Smooth muscle cell (in vitro differentiated cells): ENCODE data around the gene P2RX2. TPM values are rescaled to one million over a fixed set of nuclear protein-coding genes. Genes with fewer than 3 reads are reported as not detected.
A peak's percentile ranks its signal among the peaks of the same experiment; 100 is the strongest.

Experiments
- DNase-seq: peaks from one replicate; lab custom pipeline; 2025; ENCODE audit not compliant: unreplicated experiment; lab: John Stamatoyannopoulos, UW
- H2AFZ ChIP-seq: fragments of 200-600 bp; sonication (generic); 2 replicates; pipeline ENCODE4 v1.6.0; 2016; ENCODE audit warnings: antibody characterized with exemption, low read depth, mild to moderate bottlenecking
- H3F3A ChIP-seq: fragments of 200-600 bp; sonication (generic); 2 replicates; pipeline ENCODE4 v1.6.0; 2017; ENCODE audit warnings: antibody characterized with exemption, low read depth
- H3K27ac ChIP-seq: fragments of 200-600 bp; sonication (generic); 2 replicates; pipeline ENCODE4 v1.5.1; 2016; ENCODE audit warnings: low read depth, mild to moderate bottlenecking
- H3K27me3 ChIP-seq: fragments of 200-600 bp; sonication (generic); 2 replicates; pipeline ENCODE4 v1.6.1; 2016; ENCODE audit warnings: low read depth, mild to moderate bottlenecking
- H3K36me3 ChIP-seq: fragments of 200-600 bp; sonication (generic); 2 replicates; pipeline ENCODE4 v1.5.1; 2016; ENCODE audit warnings: low read depth
- H3K4me1 ChIP-seq: fragments of 200-600 bp; sonication (generic); 2 replicates; pipeline ENCODE4 v1.5.1; 2016; ENCODE audit warnings: low read depth
- H3K4me2 ChIP-seq: fragments of 200-600 bp; sonication (generic); 2 replicates; pipeline ENCODE4 v1.6.0; 2016; ENCODE audit warnings: mild to moderate bottlenecking
- H3K4me3 ChIP-seq: fragments of 200-600 bp; sonication (generic); 2 replicates; pipeline ENCODE4 v1.5.1; 2016; ENCODE audit warnings: mild to moderate bottlenecking
- H3K79me2 ChIP-seq: fragments of 200-600 bp; sonication (generic); 2 replicates; pipeline ENCODE4 v1.6.0; 2016; ENCODE audit warnings: low read depth, mild to moderate bottlenecking
- H3K9ac ChIP-seq: fragments of 200-600 bp; sonication (generic); 2 replicates; pipeline ENCODE4 v1.6.0; 2016; ENCODE audit warnings: low read depth
- H3K9me3 ChIP-seq: fragments of 200-600 bp; sonication (generic); replicated peaks from 2 replicates; pipeline ENCODE4 v1.5.1; 2016; ENCODE audit warnings: low read depth
- H4K20me1 ChIP-seq: fragments of 200-600 bp; sonication (generic); 2 replicates; pipeline ENCODE4 v1.6.0; 2016; ENCODE audit warnings: low read depth
- CTCF ChIP-seq: fragments of 200-600 bp; sonication (generic); IDR thresholded peaks from 2 replicates; pipeline ENCODE4 v1.5.1; 2017; ENCODE audit warnings: borderline replicate concordance, mild to moderate bottlenecking, antibody characterized with exemption; ENCODE audit not compliant: insufficient read depth, poor library complexity, severe bottlenecking
- WGBS: methylation state at CpG from one replicate; pipeline ENCODE4 v1.1.7; 2016; ENCODE audit warnings: low lambda C conversion rate; 5-methylcytosine and 5-hydroxymethylcytosine counted together
- polyA plus RNA-seq: library from polyadenylated mRNA; unstranded; fragments of >200 nt; fragmentation: Nextera tagmentation; extraction: Ambion mirVana; gene quantifications from 2 replicates; pipeline ENCODE4 v1.2.1, GENCODE V29; 2016
- total RNA-seq: library from RNA; depleted of rRNA; stranded (reverse); fragments of >200 nt; gene quantifications from 2 replicates; pipeline ENCODE4 v1.2.3, GENCODE V29; 2014

Gene P2RX2
- total and polyA plus RNA-seq, 2 experiments from 2014 or later = not detected

GRCh38 chr12:132582582-132583410 lies 35.8 kb upstream of the P2RX2 start:
- no peak for TF ChIP-seq CTCF
- H2AFZ ChIP-seq = no peak overlapping the region
- no peak overlapping the region for H3K27ac ChIP-seq
- no peaks in the 10 kb centered on the region for H3F3A ChIP-seq
- DNase-seq = no peak
- H3K9me3 ChIP-seq = no peaks in the 10 kb centered on the region
- 15% methylated on average over 57 of the region's 89 CpGs for WGBS
- H4K20me1 ChIP-seq = peaks cover 48% of the 10 kb centered on the region
- peak overlapping the region; percentile 43 for H3K4me2 ChIP-seq
- H3K36me3 ChIP-seq = no peaks in the 10 kb centered on the region
- H3K27me3 ChIP-seq = peaks cover 52% of the 10 kb centered on the region
- H3K9ac ChIP-seq = no peak overlapping the region
- no peak overlapping the region for H3K4me3 ChIP-seq
- H3K4me1 ChIP-seq = peaks cover 16% of the 10 kb centered on the region
- H3K79me2 ChIP-seq = no peaks in the 10 kb centered on the region

- TF ChIP-seq CTCF = no peak
- no peak overlapping the region for H2AFZ ChIP-seq
- no peak overlapping the region for H3K4me2 ChIP-seq
- peaks cover 16% of the 10 kb centered on the region for H3K4me1 ChIP-seq
- H3K9me3 ChIP-seq = no peaks in the 10 kb centered on the region
- H4K20me1 ChIP-seq = peaks cover 48% of the 10 kb centered on the region
- no peaks in the 10 kb centered on the region for H3F3A ChIP-seq
- no peak for DNase-seq
- no peaks in the 10 kb centered on the region for H3K36me3 ChIP-seq
- no peaks in the 10 kb centered on the region for H3K79me2 ChIP-seq
- no peak overlapping the region for H3K4me3 ChIP-seq
- H3K27ac ChIP-seq = no peak overlapping the region
- WGBS = 0% methylated on average over 6 of the region's 50 CpGs
- no peak overlapping the region for H3K9ac ChIP-seq
- H3K27me3 ChIP-seq = peaks cover 52% of the 10 kb centered on the region
Measured at GRCh38 chr12:132583411-132583710, 35.2 kb upstream of the P2RX2 start.

GRCh38 chr12:132583736-132584135 lies 34.8 kb upstream of the P2RX2 start:
- H2AFZ ChIP-seq = no peak overlapping the region
- H4K20me1 ChIP-seq = peaks cover 48% of the 10 kb centered on the region
- H3K27me3 ChIP-seq = peaks cover 54% of the 10 kb centered on the region
- peaks cover 16% of the 10 kb centered on the region for H3K4me1 ChIP-seq
- peak overlapping the region; percentile 36 for H3K4me2 ChIP-seq
- no peaks in the 10 kb centered on the region for H3K36me3 ChIP-seq
- H3F3A ChIP-seq = no peaks in the 10 kb centered on the region
- DNase-seq = no peak
- H3K9ac ChIP-seq = no peak overlapping the region
- H3K9me3 ChIP-seq = no peaks in the 10 kb centered on the region
- no peak for TF ChIP-seq CTCF
- no peaks in the 10 kb centered on the region for H3K79me2 ChIP-seq
- WGBS = 22% methylated on average over 28 of the region's 29 CpGs
- no peak overlapping the region for H3K4me3 ChIP-seq
- H3K27ac ChIP-seq = no peak overlapping the region

- no peaks in the 10 kb centered on the region for H3K79me2 ChIP-seq
- TF ChIP-seq CTCF = no peak
- H2AFZ ChIP-seq = no peak overlapping the region
- H3K27ac ChIP-seq = no peak overlapping the region
- no peak overlapping the region for H3K4me2 ChIP-seq
- H3K27me3 ChIP-seq = peaks cover 60% of the 10 kb centered on the region
- no peaks in the 10 kb centered on the region for H3K9me3 ChIP-seq
- peaks cover 16% of the 10 kb centered on the region for H3K4me1 ChIP-seq
- no peak overlapping the region for H3K4me3 ChIP-seq
- no peaks in the 10 kb centered on the region for H3F3A ChIP-seq
- WGBS = 57% methylated on average over 14 of the region's 14 CpGs
- no peaks in the 10 kb centered on the region for H3K36me3 ChIP-seq
- no peak overlapping the region for H3K9ac ChIP-seq
- no peak for DNase-seq
- peaks cover 45% of the 10 kb centered on the region for H4K20me1 ChIP-seq
Measured at GRCh38 chr12:132584429-132584828, 34.1 kb upstream of the P2RX2 start.
